Vagina (tissue), 2 donors: ENCODE results near the gene SH3RF2.
"Not testable (repeated sequence)": the region's sequence is repeated elsewhere in the genome, so short reads cannot be mapped to it uniquely, and the experiment has no call there.

Experiments
- POLR2A ChIP-seq, 2 donors: fragments of 450-650 bp; IDR thresholded peaks; one replicate each; pipeline ENCODE4 v1.6.1; 2017; ENCODE audit warnings: antibody characterized with exemption in 2 of 2, mild to moderate bottlenecking in 2 of 2, moderate library complexity in 2 of 2
- POLR2AphosphoS5 ChIP-seq, 2 donors: sonication (generic); formaldehyde crosslinking; IDR thresholded peaks; one replicate each; pipeline ENCODE4 v1.9.0; 2017; ENCODE audit warnings: antibody characterized with exemption in 2 of 2, mild to moderate bottlenecking in 2 of 2, low read depth in 1 of 2; ENCODE audit not compliant: insufficient read depth in 1 of 2
- TF ChIP-seq, protein P1 (sequence below), 3 experiments: fragments of 450-650 bp in 2 of 3; fragments of 200-600 bp in 1 of 3; sonication (generic) in 1 of 3; IDR thresholded peaks; one replicate each; pipeline ENCODE4 v1.5.1; 2017 to 2019; ENCODE audit warnings: antibody characterized with exemption in 3 of 3, mild to moderate bottlenecking in 2 of 3, moderate library complexity in 2 of 3

DNA sequence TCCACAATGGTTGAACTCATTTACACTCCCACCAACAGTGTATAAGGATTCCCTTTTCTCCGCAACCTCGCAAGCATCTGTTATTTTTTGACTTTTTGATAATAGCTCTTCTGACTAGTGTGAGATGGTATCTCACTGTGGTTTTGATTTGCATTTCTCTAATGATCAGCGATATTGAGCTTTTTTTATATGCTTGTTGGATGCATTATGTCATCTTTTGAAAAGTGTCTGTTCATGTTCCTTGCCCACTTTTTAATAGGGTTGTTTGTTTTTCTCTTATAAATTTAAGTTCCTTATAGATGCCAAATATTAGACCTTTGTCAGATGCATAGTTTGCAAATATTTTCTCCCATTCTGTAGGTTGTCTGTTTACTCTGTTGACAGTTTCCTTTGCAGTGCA is 17.8 kb downstream of the SH3RF2 start:
- TF ChIP-seq, protein P1, sequence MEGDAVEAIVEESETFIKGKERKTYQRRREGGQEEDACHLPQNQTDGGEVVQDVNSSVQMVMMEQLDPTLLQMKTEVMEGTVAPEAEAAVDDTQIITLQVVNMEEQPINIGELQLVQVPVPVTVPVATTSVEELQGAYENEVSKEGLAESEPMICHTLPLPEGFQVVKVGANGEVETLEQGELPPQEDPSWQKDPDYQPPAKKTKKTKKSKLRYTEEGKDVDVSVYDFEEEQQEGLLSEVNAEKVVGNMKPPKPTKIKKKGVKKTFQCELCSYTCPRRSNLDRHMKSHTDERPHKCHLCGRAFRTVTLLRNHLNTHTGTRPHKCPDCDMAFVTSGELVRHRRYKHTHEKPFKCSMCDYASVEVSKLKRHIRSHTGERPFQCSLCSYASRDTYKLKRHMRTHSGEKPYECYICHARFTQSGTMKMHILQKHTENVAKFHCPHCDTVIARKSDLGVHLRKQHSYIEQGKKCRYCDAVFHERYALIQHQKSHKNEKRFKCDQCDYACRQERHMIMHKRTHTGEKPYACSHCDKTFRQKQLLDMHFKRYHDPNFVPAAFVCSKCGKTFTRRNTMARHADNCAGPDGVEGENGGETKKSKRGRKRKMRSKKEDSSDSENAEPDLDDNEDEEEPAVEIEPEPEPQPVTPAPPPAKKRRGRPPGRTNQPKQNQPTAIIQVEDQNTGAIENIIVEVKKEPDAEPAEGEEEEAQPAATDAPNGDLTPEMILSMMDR (IDR thresholded peaks at IDR 0.05), result not testable (repeated sequence)
- not testable (repeated sequence) for TF ChIP-seq POLR2A (IDR thresholded peaks at IDR 0.05); POLR2AphosphoS5 (IDR thresholded peaks at IDR 0.05; ENCODE audit: insufficient read depth in 1 of 2, low read depth in 1 of 2)
